Omental fat pad (tissue), 4 donors: ENCODE results near the gene ARFIP1. TPM values are rescaled to one million over a fixed set of nuclear protein-coding genes. Genes with fewer than 3 reads are reported as not detected.
"Not testable (repeated sequence)": the region's sequence is repeated elsewhere in the genome, so short reads cannot be mapped to it uniquely, and the experiment has no call there.

Experiments used
- ATAC-seq: fragments of 150-250 bp; one replicate; pipeline ENCODE4 v1.9.1; 2016; ENCODE audit warnings: mild to moderate bottlenecking, moderate library complexity; ENCODE audit not compliant: low FRiP score
- DNase-seq: peaks from one replicate; pipeline ENCODE4 v3.0.0-alpha.2; 2019; ENCODE audit warnings: low spot score
- total RNA-seq, 4 donors: library from RNA; depleted of rRNA; stranded (reverse); fragments of >200 nt; gene quantifications; one replicate each; pipeline ENCODE4 v1.1.0, GENCODE V29; 2016
- TF ChIP-seq, protein P1 (sequence below), 3 donors: fragments of 450-650 bp; IDR thresholded peaks; one replicate each; pipeline ENCODE4 v1.5.1; 2016 to 2017; ENCODE audit warnings: antibody characterized with exemption in 3 of 3, mild to moderate bottlenecking in 3 of 3, moderate library complexity in 2 of 3

The ARFIP1 gene
- total RNA-seq, 4 donors from 2014 or later: 18.3 to 32.6 (median 25.6) TPM

DNA sequence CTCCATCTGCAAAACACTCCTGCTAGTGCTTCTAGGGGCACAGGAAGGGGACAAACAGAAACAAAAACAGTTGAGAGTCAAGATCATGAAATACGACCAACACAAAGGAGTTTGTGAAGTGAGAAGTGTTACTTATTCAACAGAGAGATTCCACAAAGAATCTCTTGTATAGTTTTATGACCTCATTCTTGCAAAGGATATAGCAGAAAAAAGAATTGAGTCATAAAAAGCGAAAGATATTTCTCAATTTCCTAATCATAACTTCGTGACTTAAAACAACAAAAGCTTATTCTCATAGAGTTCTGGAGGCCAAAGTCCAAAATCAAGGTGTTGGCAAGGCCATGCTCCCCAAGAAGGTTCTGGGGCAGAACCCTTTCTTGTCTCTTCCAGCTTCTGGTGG lies 40.9 kb upstream of the ARFIP1 start:
- DNase-seq (no peak), ATAC-seq (no peak)
- TF ChIP-seq, protein P1, sequence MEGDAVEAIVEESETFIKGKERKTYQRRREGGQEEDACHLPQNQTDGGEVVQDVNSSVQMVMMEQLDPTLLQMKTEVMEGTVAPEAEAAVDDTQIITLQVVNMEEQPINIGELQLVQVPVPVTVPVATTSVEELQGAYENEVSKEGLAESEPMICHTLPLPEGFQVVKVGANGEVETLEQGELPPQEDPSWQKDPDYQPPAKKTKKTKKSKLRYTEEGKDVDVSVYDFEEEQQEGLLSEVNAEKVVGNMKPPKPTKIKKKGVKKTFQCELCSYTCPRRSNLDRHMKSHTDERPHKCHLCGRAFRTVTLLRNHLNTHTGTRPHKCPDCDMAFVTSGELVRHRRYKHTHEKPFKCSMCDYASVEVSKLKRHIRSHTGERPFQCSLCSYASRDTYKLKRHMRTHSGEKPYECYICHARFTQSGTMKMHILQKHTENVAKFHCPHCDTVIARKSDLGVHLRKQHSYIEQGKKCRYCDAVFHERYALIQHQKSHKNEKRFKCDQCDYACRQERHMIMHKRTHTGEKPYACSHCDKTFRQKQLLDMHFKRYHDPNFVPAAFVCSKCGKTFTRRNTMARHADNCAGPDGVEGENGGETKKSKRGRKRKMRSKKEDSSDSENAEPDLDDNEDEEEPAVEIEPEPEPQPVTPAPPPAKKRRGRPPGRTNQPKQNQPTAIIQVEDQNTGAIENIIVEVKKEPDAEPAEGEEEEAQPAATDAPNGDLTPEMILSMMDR (IDR thresholded peaks at IDR 0.05): no peak

DNA sequence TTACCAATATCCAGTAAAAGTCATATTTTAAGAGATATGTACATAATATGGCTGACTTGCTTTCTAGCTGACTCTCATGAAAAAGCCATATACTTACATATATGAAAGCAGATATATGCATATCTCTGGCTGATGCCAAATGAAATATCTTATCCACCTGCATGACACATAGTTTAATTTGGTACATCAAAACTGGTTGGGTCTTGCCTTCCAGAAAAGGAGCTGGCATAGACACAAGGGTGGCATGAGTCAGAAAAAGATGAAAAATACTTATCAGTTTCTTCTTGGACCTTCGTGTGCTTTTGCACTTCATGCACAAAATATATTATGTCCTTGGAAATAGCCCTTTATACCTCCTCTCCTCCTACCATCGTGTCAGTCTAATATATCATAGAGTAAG lies 32.3 kb upstream of the ARFIP1 start:
- ATAC-seq (no peak), DNase-seq (no peak)
- TF ChIP-seq, protein P1 (IDR thresholded peaks at IDR 0.05): no peak

DNA sequence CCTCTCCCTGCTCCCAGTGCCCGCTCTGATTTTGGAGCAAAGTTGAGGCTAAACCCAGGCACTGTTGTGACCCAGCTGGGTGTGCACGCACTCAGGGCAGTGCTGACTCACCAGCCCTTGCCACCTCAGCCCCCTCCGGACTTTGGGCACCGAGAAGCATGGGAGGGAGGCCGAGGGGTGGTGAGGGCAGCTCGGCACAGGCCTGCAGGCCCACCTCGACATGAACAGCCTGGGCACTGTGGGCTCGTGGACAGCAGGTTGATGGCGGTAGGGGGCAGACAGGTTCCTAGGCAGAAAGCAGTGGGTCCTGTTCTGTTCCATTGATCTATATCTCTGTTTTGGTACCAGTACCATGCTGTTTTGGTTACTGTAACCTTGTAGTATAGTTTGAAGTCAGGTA lies 31.1 kb upstream of the ARFIP1 start:
- ATAC-seq (no peak), DNase-seq (no peak)
- TF ChIP-seq, protein P1 (IDR thresholded peaks at IDR 0.05): no peak

DNA sequence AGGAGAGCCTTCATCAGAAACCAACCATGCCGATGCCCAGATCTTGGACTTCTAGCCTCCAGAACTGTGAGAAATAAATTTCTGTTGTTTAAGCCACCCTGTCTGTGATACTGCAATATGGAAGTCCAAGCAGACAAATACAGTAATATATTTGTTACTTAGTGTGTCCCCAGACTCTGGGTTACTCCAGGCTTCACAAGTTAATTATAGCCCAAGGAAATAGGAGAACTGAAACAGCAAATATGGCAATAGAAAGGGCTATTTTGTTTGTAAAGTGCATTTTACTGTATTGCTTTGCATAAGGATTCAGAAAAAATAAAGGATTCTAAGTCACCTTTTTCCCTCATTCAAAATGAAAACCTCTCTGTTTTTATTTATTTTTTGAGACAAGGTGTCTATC lies 16.0 kb upstream of the ARFIP1 start:
- TF ChIP-seq, protein P1 (IDR thresholded peaks at IDR 0.05): no peak
- no peak for DNase-seq
- ATAC-seq: no peak

DNA sequence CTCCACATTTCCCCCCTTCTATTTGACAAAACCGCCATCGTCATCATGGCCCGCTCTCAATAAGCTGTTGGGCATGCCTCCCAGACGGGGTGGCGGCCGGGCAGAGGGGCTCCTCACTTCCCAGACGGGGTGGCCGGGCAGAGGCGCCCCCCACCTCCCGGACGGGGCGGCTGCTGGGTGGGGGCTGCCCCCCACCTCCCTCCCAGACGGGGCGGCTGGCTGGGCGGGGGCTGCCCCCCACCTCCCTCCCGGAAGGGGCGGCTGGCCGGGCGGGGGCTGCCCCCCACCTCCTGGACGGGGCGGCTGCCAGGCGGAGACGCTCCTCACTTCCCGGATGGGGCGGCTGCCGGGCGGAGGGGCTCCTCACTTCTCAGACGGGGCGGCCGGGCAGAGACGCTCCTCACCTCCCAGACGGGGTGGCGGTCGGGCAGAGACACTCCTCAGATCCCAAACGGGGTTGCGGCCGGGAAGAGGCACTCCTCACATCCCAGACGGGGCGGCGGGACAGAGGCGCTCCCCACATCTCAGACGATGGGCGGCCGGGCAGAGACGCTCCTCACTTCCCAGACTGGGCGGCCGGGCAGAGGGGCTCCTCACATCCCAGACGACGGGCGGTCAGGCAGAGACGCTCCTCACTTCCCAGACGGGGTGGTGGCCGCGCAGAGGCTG lies 14.6 kb upstream of the ARFIP1 start:
- DNase-seq, ATAC-seq: not testable (repeated sequence)

DNA sequence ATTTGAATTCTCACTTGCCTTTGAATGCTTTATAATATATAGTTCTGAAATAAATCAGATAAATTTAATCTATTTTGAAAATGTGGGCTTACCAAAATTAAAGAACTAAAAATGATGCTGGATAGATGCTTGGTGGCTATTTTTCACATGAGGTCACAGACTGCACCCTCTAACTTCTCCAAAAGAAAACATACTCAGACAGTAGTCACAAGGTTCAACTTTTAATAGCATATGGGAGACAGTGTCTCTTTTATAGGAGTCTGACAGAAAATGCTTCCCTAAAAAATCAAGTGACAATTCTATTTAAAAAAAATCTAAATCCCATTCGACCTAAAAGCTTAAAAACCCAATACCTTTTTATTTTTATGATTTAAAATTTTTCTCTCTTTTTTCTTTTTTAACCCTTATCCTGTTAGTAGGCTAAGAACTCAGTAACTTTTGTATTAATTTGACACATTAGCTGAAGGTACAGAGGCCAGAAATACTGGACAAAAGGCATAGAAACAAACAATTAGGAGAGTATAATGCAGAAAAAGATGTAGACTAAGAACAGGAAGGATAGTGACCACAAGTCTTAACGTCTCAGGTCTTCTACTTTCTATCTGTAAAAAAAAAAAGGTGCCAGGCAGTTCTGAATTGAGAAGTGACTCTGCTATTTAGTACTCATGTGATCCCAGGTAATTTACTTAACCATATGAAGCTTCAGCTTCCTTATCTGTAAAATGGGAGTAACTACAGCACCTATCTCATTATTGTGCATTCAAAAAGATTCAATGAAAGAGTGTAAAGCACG lies 7.8 kb upstream of the ARFIP1 start:
- DNase-seq (no peak), ATAC-seq (no peak)
- TF ChIP-seq, protein P1 (IDR thresholded peaks at IDR 0.05): no peak

DNA sequence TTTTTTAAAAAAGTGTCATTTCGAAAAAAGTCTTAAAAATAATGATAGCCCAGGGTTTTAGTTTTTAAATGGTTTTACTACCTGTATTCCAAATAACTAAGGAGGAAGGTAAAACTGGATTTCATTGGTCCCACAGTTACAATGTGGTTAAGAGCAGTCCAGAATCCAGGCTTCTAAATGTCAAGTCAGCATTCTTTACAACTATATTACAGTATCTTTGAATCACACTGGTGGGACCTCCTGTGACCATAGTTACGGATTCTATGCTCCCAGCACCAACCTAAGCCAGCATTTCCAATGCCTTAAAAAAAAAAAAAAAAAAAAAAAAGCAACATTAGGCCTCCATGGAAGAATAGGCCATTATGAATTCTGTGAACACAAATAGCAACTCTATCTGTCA lies 6.4 kb upstream of the ARFIP1 start:
- ATAC-seq: no peak
- TF ChIP-seq, protein P1 (IDR thresholded peaks at IDR 0.05): no peak
- no peak for DNase-seq
